Skin of body (tissue), 2 donors: ENCODE results near the gene OTOG. TPM values are rescaled to one million over a fixed set of nuclear protein-coding genes. Genes with fewer than 3 reads are reported as not detected.

Experiments used
- DNase-seq: peaks from one replicate; lab custom pipeline; 2025; lab: John Stamatoyannopoulos, UW
- total RNA-seq: library from RNA; depleted of rRNA; stranded (reverse); fragments of >200 nt; gene quantifications from one replicate; pipeline ENCODE4 v1.2.3, GENCODE V29; 2014

The OTOG gene
- total RNA-seq, 1 donor from 2014 or later, result under 0.01 TPM

GRCh38 chr11:17646451-17647145, 99.5 kb downstream of the OTOG start:
- no peak for DNase-seq

- no peak for DNase-seq
These were observed 101.5 kb downstream of the OTOG start for GRCh38 chr11:17648528-17648927.

GRCh38 chr11:17649261-17649660, 102.2 kb downstream of the OTOG start:
- DNase-seq, result no peak

GRCh38 chr11:17649696-17650095, 102.6 kb downstream of the OTOG start:
- DNase-seq, result no peak

GRCh38 chr11:17650127-17650911, 103.3 kb downstream of the OTOG start:
- peak; percentile 27 for DNase-seq

- DNase-seq, result no peak
These were observed 104.0 kb downstream of the OTOG start for GRCh38 chr11:17651061-17651460.

GRCh38 chr11:17651681-17652080, 104.6 kb downstream of the OTOG start:
- no peak for DNase-seq

GRCh38 chr11:17652556-17652955, 105.5 kb downstream of the OTOG start:
- no peak for DNase-seq

GRCh38 chr11:17653611-17654010, 106.6 kb downstream of the OTOG start:
- no peak for DNase-seq

GRCh38 chr11:17655682-17656081, 108.6 kb downstream of the OTOG start:
- DNase-seq, result no peak

- DNase-seq, result no peak
These were observed 111.2 kb downstream of the OTOG start for GRCh38 chr11:17658211-17658610.

- no peak for DNase-seq
These were observed 121.1 kb downstream of the OTOG start for GRCh38 chr11:17668166-17668565.

GRCh38 chr11:17672469-17672868, 125.4 kb downstream of the OTOG start:
- no peak for DNase-seq

- DNase-seq, result no peak
These were observed 126.9 kb downstream of the OTOG start for GRCh38 chr11:17673951-17674350.

GRCh38 chr11:17682848-17683247, 135.8 kb downstream of the OTOG start:
- DNase-seq, result no peak

GRCh38 chr11:17683377-17684161, 136.5 kb downstream of the OTOG start:
- no peak for DNase-seq

- no peak for DNase-seq
These were observed 137.5 kb downstream of the OTOG start for GRCh38 chr11:17684550-17684949.

- no peak for DNase-seq
These were observed 139.3 kb downstream of the OTOG start for GRCh38 chr11:17686231-17686980.

GRCh38 chr11:17687946-17688670, 141.0 kb downstream of the OTOG start:
- peak; percentile 7 for DNase-seq

GRCh38 chr11:17691550-17691949, 144.5 kb downstream of the OTOG start:
- DNase-seq, result no peak

GRCh38 chr11:17691976-17692375, 144.9 kb downstream of the OTOG start:
- no peak for DNase-seq
